ENCODE results near the gene SLC43A1. TPM values are rescaled to one million over a fixed set of nuclear protein-coding genes. Genes with fewer than 3 reads are reported as not detected.
A peak's percentile ranks its signal among the peaks of the same experiment; 100 is the strongest.

SLC43A1 gene
- total RNA-seq, 2 experiments from 2014 or later: 32.1 to 34.0 TPM

GRCh38 chr11:57493507-57494503, 21.7 kb downstream of the SLC43A1 start:
- DNase-seq: peak; percentile 88
- peaks cover 61% of the 10 kb centered on the region for H3K36me3 Mint-ChIP-seq (ENCODE audit: low read depth)
- no peaks in the 10 kb centered on the region for H3K9me3 Mint-ChIP-seq
- POLR2A ChIA-PET: interaction anchor here (0.7 to 2.0 kb wide), 9 partner anchors 9 to 70 kb away, joined by 3 to 17 read pairs (median 5); partner anchors contain the start of genes SLC43A1 and TIMM10
- no peaks in the 10 kb centered on the region for H3K27me3 Mint-ChIP-seq
- CTCF ChIA-PET: interaction anchor here (0.6 to 13.2 kb wide), 56 partner anchors 8 to 306 kb away, joined by 3 to 425 read pairs (median 5); partner anchors contain the start of genes RTN4RL2, SLC43A1, SLC43A3 and SMTNL1
- TF ChIP-seq CTCF (IDR thresholded peaks at IDR 0.05): peak; percentile 90
- intact Hi-C loops (cut with micrococcal nuclease): loop anchor here (2.0 kb wide), 1 partner anchor 33 kb away; no protein-coding TSS in a partner anchor
- peak; percentile 90 for ATAC-seq
- peaks cover 13% of the 10 kb centered on the region for H3K4me1 Mint-ChIP-seq (ENCODE audit: low read depth)
- no peak overlapping the region for H3K4me3 Mint-ChIP-seq
- peak overlapping the region; percentile 96 for H3K27ac Mint-ChIP-seq

- DNase-seq: peak; percentile 78
- Mint-ChIP-seq H3K4me1 (ENCODE audit: low read depth) (peaks cover 13% of the 10 kb centered on the region), H3K9me3 (no peaks in the 10 kb centered on the region), H3K36me3 (ENCODE audit: low read depth) (peaks cover 69% of the 10 kb centered on the region), H3K27me3 (no peaks in the 10 kb centered on the region), H3K4me3 (no peak overlapping the region), H3K27ac (no peak overlapping the region)
- ChIA-PET CTCF (interaction anchor here (0.7 to 13.2 kb wide), 19 partner anchors 11 to 309 kb away, joined by 3 to 425 read pairs (median 13); partner anchors contain the start of genes RTN4RL2, SLC43A1, SLC43A3 and TIMM10), POLR2A (interaction anchor here (0.9 to 2.2 kb wide), 4 partner anchors 14 to 35 kb away, joined by 3 to 15 read pairs (median 4); partner anchors contain the start of gene SLC43A1)
- peak; percentile 78 for ATAC-seq
- peak; percentile 85 for TF ChIP-seq CTCF (IDR thresholded peaks at IDR 0.05)
- intact Hi-C loops (cut with micrococcal nuclease): loop anchor here (2.0 kb wide), 1 partner anchor 35 kb away; no protein-coding TSS in a partner anchor
Measured at GRCh38 chr11:57491371-57492061, 24.0 kb downstream of the SLC43A1 start.

- no peak for TF ChIP-seq CTCF (IDR thresholded peaks at IDR 0.05)
- CTCF ChIA-PET: interaction anchor here (0.9 to 13.2 kb wide), 15 partner anchors 10 to 154 kb away, joined by 3 to 425 read pairs (median 32); partner anchors contain the start of genes RTN4RL2, SLC43A1 and TIMM10
- no peak for DNase-seq
- POLR2A ChIA-PET: interaction anchor here (1.1 to 2.2 kb wide), 4 partner anchors 12 to 25 kb away, joined by 3 to 15 read pairs (median 4); partner anchors contain the start of gene SLC43A1
- no peak for ATAC-seq
- intact Hi-C loops (cut with micrococcal nuclease): no loop called here
- peaks cover 13% of the 10 kb centered on the region for H3K4me1 Mint-ChIP-seq (ENCODE audit: low read depth)
- peaks cover 71% of the 10 kb centered on the region for H3K36me3 Mint-ChIP-seq (ENCODE audit: low read depth)
- no peaks in the 10 kb centered on the region for H3K9me3 Mint-ChIP-seq
- H3K4me3 Mint-ChIP-seq: no peak overlapping the region
- H3K27me3 Mint-ChIP-seq: no peaks in the 10 kb centered on the region
- H3K27ac Mint-ChIP-seq: no peak overlapping the region
Measured at GRCh38 chr11:57490456-57491248, 24.9 kb downstream of the SLC43A1 start.

GRCh38 chr11:57487920-57488659, 27.4 kb downstream of the SLC43A1 start:
- Mint-ChIP-seq H3K9me3 (no peaks in the 10 kb centered on the region), H3K4me3 (no peak overlapping the region), H3K27ac (no peak overlapping the region), H3K4me1 (ENCODE audit: low read depth) (peaks cover 6% of the 10 kb centered on the region), H3K36me3 (ENCODE audit: low read depth) (peaks cover 75% of the 10 kb centered on the region), H3K27me3 (no peaks in the 10 kb centered on the region)
- ChIA-PET CTCF (interaction anchor here (1.6 to 13.2 kb wide), 2 partner anchors 30 to 40 kb away, joined by 8 to 425 read pairs; partner anchors contain the start of gene TIMM10), POLR2A (interaction anchor here (0.8 to 1.1 kb wide), 3 partner anchors 8 to 29 kb away, joined by 3 read pairs; no protein-coding TSS in a partner anchor)
- intact Hi-C loops (cut with micrococcal nuclease): no loop called here
- no peak for DNase-seq
- no peak for TF ChIP-seq CTCF (IDR thresholded peaks at IDR 0.05)
- no peak for ATAC-seq

All from activated CD8-positive, alpha-beta T cell treated with anti-CD3 and anti-CD28 coated beads for 36 hours (primary cell).